ENCODE data around the gene PSTPIP2. TPM values are rescaled to one million over a fixed set of nuclear protein-coding genes. Genes with fewer than 3 reads are reported as not detected.

Gene PSTPIP2
- total and polyA plus RNA-seq, 2 experiments from 2014 or later: 3.8 to 6.4 TPM

DNA sequence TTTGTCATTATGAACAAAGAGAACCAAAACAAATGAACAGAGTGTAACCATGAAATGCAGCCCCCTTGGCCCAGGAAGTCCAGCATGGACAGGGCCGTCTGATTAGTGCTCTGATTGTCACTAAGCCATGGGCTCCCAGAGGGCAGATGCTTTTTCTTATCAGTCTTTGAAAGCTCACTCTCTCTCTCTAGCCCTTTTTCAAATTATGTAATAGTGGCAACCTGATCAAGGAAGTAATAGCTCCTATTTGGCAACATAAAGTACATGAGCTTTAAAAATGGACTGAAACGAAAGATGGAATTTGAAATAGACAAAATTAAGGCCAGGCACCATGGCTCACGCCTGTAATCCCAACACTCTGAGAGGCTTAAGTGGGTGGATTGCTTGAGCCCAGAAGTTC lies 72.5 kb downstream of the PSTPIP2 start:
- Histone ChIP-seq H3K9ac (no peak overlapping the region), H3K36me3 (ENCODE audit: low read depth) (no peaks in the 10 kb centered on the region; the same call in 1 of the 2 replicates), H3K27me3 (replicated peaks; ENCODE audit: insufficient read depth) (no peaks in the 10 kb centered on the region), H3K9me3 (ENCODE audit: low read depth) (no peaks in the 10 kb centered on the region), H3F3A (ENCODE audit: insufficient read depth) (no peaks in the 10 kb centered on the region), H4K20me1 (ENCODE audit: insufficient read depth) (no peaks in the 10 kb centered on the region), H2AFZ (no peak overlapping the region), H3K4me2 (ENCODE audit: unreplicated experiment) (no peak overlapping the region), H3K4me1 (ENCODE audit: insufficient read depth) (peaks cover under 1% of the 10 kb centered on the region; the same call in 1 of the 2 replicates), H3K79me2 (ENCODE audit: insufficient read depth) (no peaks in the 10 kb centered on the region), H3K4me3 (no peak overlapping the region), H3K27ac (no peak overlapping the region), H3K9me2 (ENCODE audit: insufficient read depth) (no peaks in the 10 kb centered on the region)
- TF ChIP-seq EZH2phosphoT487 (IDR thresholded peaks at IDR 0.05; ENCODE audit: insufficient read depth, low read depth): no peak
- no peak for TF ChIP-seq EZH2 (IDR thresholded peaks at IDR 0.05; ENCODE audit: insufficient read depth, poor library complexity, severe bottlenecking)
- 78 to 82% methylated on average over 3 of the region's 3 CpGs for WGBS, 2 experiments (ENCODE audit: low coverage in 1 of 2, low lambda C conversion rate in 2 of 2, missing lambda C conversion rate in 2 of 2)
- DNase-seq: no peak
- in situ Hi-C loops (cut with MboI): no loop called here

GRCh38 chr18:45998244-45998643 lies 73.8 kb downstream of the PSTPIP2 start:
- Histone ChIP-seq H3K27ac (no peak overlapping the region), H3K36me3 (ENCODE audit: low read depth) (no peaks in the 10 kb centered on the region; the same call in 1 of the 2 replicates), H3K4me3 (no peak overlapping the region), H3F3A (ENCODE audit: insufficient read depth) (peaks cover 13% of the 10 kb centered on the region), H3K9me3 (ENCODE audit: low read depth) (no peaks in the 10 kb centered on the region), H3K4me2 (ENCODE audit: unreplicated experiment) (no peak overlapping the region), H2AFZ (no peak overlapping the region), H3K9me2 (ENCODE audit: insufficient read depth) (no peaks in the 10 kb centered on the region), H3K9ac (no peak overlapping the region), H4K20me1 (ENCODE audit: insufficient read depth) (no peaks in the 10 kb centered on the region), H3K4me1 (ENCODE audit: insufficient read depth) (peaks cover 13% of the 10 kb centered on the region), H3K27me3 (replicated peaks; ENCODE audit: insufficient read depth) (no peaks in the 10 kb centered on the region), H3K79me2 (ENCODE audit: insufficient read depth) (no peaks in the 10 kb centered on the region)
- in situ Hi-C loops (cut with MboI): no loop called here
- no peak for DNase-seq
- WGBS, 2 experiments (ENCODE audit: low coverage in 1 of 2, low lambda C conversion rate in 2 of 2, missing lambda C conversion rate in 2 of 2): 97 to 98% methylated on average over 3 of the region's 3 CpGs
- TF ChIP-seq EZH2phosphoT487 (IDR thresholded peaks at IDR 0.05; ENCODE audit: insufficient read depth, low read depth): no peak
- TF ChIP-seq EZH2 (IDR thresholded peaks at IDR 0.05; ENCODE audit: insufficient read depth, poor library complexity, severe bottlenecking): no peak

DNA sequence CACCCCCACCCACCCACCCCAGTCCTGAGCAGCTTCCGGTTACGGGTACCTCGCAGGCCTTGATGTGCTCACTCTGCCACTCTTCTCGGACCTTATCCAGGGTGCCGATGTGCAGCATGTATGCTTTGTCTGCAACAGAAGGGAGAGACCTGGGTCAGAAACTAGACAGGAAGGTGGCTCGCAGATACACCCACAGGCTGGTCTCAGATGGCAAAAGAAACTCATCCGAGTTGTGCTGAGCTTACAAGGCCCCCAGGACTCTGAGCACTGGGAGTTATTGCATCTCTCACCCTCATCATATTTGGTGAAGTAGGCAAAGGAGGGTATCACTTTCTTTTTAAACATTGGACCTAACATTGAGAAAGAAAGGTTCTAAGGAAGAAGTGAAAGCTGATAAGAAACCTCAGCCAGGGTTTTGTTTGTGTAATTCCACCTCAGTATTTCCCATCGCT lies 74.3 kb downstream of the PSTPIP2 start:
- Histone ChIP-seq H4K20me1 (ENCODE audit: insufficient read depth) (no peaks in the 10 kb centered on the region), H3K79me2 (ENCODE audit: insufficient read depth) (no peaks in the 10 kb centered on the region), H3K4me2 (ENCODE audit: unreplicated experiment) (no peak overlapping the region), H2AFZ (no peak overlapping the region), H3F3A (ENCODE audit: insufficient read depth) (peaks cover 15% of the 10 kb centered on the region), H3K36me3 (ENCODE audit: low read depth) (no peaks in the 10 kb centered on the region; the same call in 1 of the 2 replicates), H3K4me1 (ENCODE audit: insufficient read depth) (peaks cover 18% of the 10 kb centered on the region), H3K9me3 (ENCODE audit: low read depth) (no peaks in the 10 kb centered on the region), H3K4me3 (no peak overlapping the region), H3K27ac (no peak overlapping the region), H3K27me3 (replicated peaks; ENCODE audit: insufficient read depth) (no peaks in the 10 kb centered on the region), H3K9me2 (ENCODE audit: insufficient read depth) (no peaks in the 10 kb centered on the region), H3K9ac (no peak overlapping the region)
- in situ Hi-C loops (cut with MboI): no loop called here
- 86 to 89% methylated on average over 8 of the region's 8 CpGs for WGBS, 2 experiments (ENCODE audit: low coverage in 1 of 2, low lambda C conversion rate in 2 of 2, missing lambda C conversion rate in 2 of 2)
- DNase-seq: no peak
- TF ChIP-seq EZH2phosphoT487 (IDR thresholded peaks at IDR 0.05; ENCODE audit: insufficient read depth, low read depth): no peak
- no peak for TF ChIP-seq EZH2 (IDR thresholded peaks at IDR 0.05; ENCODE audit: insufficient read depth, poor library complexity, severe bottlenecking)

- H3K4me3 ChIP-seq: no peak overlapping the region
- H3K9ac ChIP-seq: no peak overlapping the region
- no peak overlapping the region for H3K4me2 ChIP-seq (ENCODE audit: unreplicated experiment)
- no peaks in the 10 kb centered on the region for H3K9me3 ChIP-seq (ENCODE audit: low read depth)
- H3K27ac ChIP-seq: no peak overlapping the region
- no peaks in the 10 kb centered on the region for H3K36me3 ChIP-seq (ENCODE audit: low read depth)
- H3K4me1 ChIP-seq (ENCODE audit: insufficient read depth): peaks cover 27% of the 10 kb centered on the region
- no peaks in the 10 kb centered on the region for H3K27me3 ChIP-seq (replicated peaks; ENCODE audit: insufficient read depth)
- no peak for DNase-seq
- in situ Hi-C loops (cut with MboI): no loop called here
- H2AFZ ChIP-seq: no peak overlapping the region
- H4K20me1 ChIP-seq (ENCODE audit: insufficient read depth): no peaks in the 10 kb centered on the region
- H3K9me2 ChIP-seq (ENCODE audit: insufficient read depth): no peaks in the 10 kb centered on the region
- peaks cover 15% of the 10 kb centered on the region for H3F3A ChIP-seq (ENCODE audit: insufficient read depth)
- whole genome bisulfite sequencing, 2 experiments (ENCODE audit: low coverage in 1 of 2, low lambda C conversion rate in 2 of 2, missing lambda C conversion rate in 2 of 2): 97 to 100% methylated on average over 3 of the region's 3 CpGs
- TF ChIP-seq EZH2phosphoT487 (IDR thresholded peaks at IDR 0.05; ENCODE audit: insufficient read depth, low read depth): no peak
- no peak for TF ChIP-seq EZH2 (IDR thresholded peaks at IDR 0.05; ENCODE audit: insufficient read depth, poor library complexity, severe bottlenecking)
- H3K79me2 ChIP-seq (ENCODE audit: insufficient read depth): no peaks in the 10 kb centered on the region
Observed at GRCh38 chr18:45995461-45995860, 76.6 kb downstream of the PSTPIP2 start.
